Chondrocyte (in vitro differentiated cells): ENCODE data around the gene DCXR. TPM values are rescaled to one million over a fixed set of nuclear protein-coding genes. Genes with fewer than 3 reads are reported as not detected.

Source experiments
- DNase-seq: peaks from one replicate; pipeline ENCODE4 v3.0.0; 2021; ENCODE audit warnings: mixed read lengths, low spot score
- H3K27ac Mint-ChIP-seq: one replicate; pipeline ENCODE4 v1.8.0; 2021; ENCODE audit warnings: mild to moderate bottlenecking, moderate library complexity, mixed read lengths; ENCODE audit not compliant: unreplicated experiment
- H3K27me3 Mint-ChIP-seq: 2 replicates; pipeline ENCODE4 v1.8.0; 2021; ENCODE audit warnings: low read depth, mixed read lengths
- H3K36me3 Mint-ChIP-seq: 2 replicates; pipeline ENCODE4 v1.8.0; 2021; ENCODE audit warnings: low read depth, mixed read lengths
- H3K4me1 Mint-ChIP-seq: 2 replicates; pipeline ENCODE4 v1.8.0; 2021; ENCODE audit warnings: low read depth, mild to moderate bottlenecking, mixed read lengths
- H3K4me3 Mint-ChIP-seq: one replicate; pipeline ENCODE4 v1.8.0; 2021; ENCODE audit warnings: mild to moderate bottlenecking, moderate library complexity, mixed read lengths; ENCODE audit not compliant: unreplicated experiment
- H3K9me3 Mint-ChIP-seq: 2 replicates; pipeline ENCODE4 v1.8.0; 2021; ENCODE audit warnings: low read depth, mixed read lengths
- CTCF ChIP-seq: fragments of 200-600 bp; sonication (generic); IDR thresholded peaks from 2 replicates; pipeline ENCODE4 v1.5.0; 2021; ENCODE audit warnings: antibody characterized with exemption, mild to moderate bottlenecking, moderate library complexity
- total RNA-seq: library from RNA; stranded (reverse); gene quantifications from 3 replicates; pipeline ENCODE4 v1.2.1, GENCODE V29; 2021

Gene DCXR
- total RNA-seq, 1 donor from 2014 or later, result 59.8 TPM

DNA sequence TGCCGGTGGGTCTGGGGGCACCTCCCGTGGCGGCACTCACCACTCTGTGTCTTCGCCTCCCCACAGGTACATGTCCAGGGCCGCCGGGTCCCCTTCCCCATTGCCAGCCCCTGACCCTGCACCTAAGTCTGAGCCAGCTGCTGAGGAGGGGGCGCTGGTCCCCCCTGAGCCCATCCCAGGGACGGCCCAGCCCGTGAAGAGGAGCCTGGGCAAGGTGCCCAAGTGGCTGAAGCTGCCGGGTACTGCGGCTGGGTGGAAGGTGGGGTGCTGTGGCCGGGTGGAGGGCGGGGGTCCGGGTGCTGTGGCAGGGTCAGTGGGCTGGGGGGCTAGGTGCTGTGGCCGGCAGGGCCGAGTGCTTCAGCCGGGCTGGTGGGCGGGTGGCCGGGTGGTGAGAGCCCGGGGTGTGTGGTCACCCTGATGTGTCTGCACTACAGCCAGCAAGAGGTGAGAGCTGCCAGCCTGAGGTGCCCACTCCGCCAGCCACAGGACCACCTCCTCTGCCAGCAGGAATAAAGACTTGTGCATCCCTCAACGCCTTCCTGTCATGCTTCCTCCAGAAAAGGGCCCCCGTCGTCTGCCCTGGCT is 20.5 kb downstream of the DCXR start:
- Mint-ChIP-seq H3K36me3 (no peaks in the 10 kb centered on the region), H3K4me1 (peaks cover 8% of the 10 kb centered on the region), H3K9me3 (no peaks in the 10 kb centered on the region), H3K27ac (no peak overlapping the region), H3K4me3 (no peak overlapping the region), H3K27me3 (no peaks in the 10 kb centered on the region)
- no peak for DNase-seq
- TF ChIP-seq CTCF, result no peak

GRCh38 chr17:82016061-82016874 is 21.2 kb downstream of the DCXR start:
- no peak for DNase-seq
- TF ChIP-seq CTCF, result no peak
- Mint-ChIP-seq H3K36me3 (no peaks in the 10 kb centered on the region), H3K27me3 (no peaks in the 10 kb centered on the region), H3K4me1 (peaks cover under 1% of the 10 kb centered on the region), H3K9me3 (no peaks in the 10 kb centered on the region), H3K4me3 (no peak overlapping the region), H3K27ac (no peak overlapping the region)

GRCh38 chr17:82015311-82015971 is 22.1 kb downstream of the DCXR start:
- TF ChIP-seq CTCF, result no peak
- no peak overlapping the region for H3K4me3 Mint-ChIP-seq
- no peaks in the 10 kb centered on the region for H3K4me1 Mint-ChIP-seq

DNA sequence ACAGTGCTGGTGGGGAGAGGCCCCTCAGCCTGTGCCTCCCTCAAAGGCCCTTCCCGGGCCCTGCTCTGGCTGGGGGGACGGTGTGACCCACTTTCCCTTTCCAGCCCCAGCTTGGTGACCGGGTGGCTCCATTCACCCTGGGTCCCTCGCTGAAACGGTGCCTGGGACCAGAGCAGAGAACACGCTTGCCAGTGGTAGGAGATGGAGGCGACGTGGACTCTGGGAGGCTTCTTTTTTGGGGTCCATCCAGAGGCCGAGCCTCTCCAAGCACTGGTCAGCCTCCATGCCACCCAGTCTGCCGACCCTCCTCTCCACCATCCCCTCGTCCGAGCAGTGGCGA is 22.6 kb downstream of the DCXR start:
- Mint-ChIP-seq H3K9me3 (no peaks in the 10 kb centered on the region), H3K4me1 (no peaks in the 10 kb centered on the region), H3K27me3 (no peaks in the 10 kb centered on the region), H3K4me3 (no peak overlapping the region), H3K27ac (no peak overlapping the region), H3K36me3 (no peaks in the 10 kb centered on the region)
- DNase-seq, result no peak
- TF ChIP-seq CTCF, result no peak

More at GRCh38 chr17:82015311-82015971, 22.1 kb downstream of the DCXR start:
- no peaks in the 10 kb centered on the region for H3K9me3 Mint-ChIP-seq
- no peaks in the 10 kb centered on the region for H3K36me3 Mint-ChIP-seq
- no peak overlapping the region for H3K27ac Mint-ChIP-seq
- no peaks in the 10 kb centered on the region for H3K27me3 Mint-ChIP-seq
- no peak for DNase-seq

DNA sequence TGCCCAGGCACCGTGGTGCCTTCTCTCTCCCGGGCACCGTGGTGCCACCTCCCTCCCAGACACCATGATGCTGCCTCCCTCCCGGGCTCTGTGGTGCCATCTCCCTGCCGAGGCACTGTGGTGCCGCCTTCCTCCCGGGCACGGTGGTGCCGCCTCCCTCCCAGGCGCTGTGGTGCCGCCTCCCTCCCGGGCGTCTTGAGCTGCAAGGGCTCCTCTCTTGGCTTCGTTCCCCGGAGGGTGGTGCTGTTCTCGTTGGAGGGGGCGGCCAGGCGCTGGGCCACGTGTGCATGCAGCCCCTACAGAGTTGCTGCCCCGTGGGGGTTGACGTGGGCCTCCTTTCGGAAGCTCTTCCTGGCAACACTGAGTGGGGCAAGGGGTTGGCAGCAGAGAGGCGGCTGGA is 23.1 kb downstream of the DCXR start:
- TF ChIP-seq CTCF, result no peak
- H3K9me3 Mint-ChIP-seq, result no peaks in the 10 kb centered on the region
- H3K27ac Mint-ChIP-seq, result no peak overlapping the region
- H3K27me3 Mint-ChIP-seq, result no peaks in the 10 kb centered on the region
- no peaks in the 10 kb centered on the region for H3K4me1 Mint-ChIP-seq
- H3K36me3 Mint-ChIP-seq, result no peaks in the 10 kb centered on the region
- no peak overlapping the region for H3K4me3 Mint-ChIP-seq
- DNase-seq, result no peak
